ENCODE data around the gene CDYL. TPM values are rescaled to one million over a fixed set of nuclear protein-coding genes. Genes with fewer than 3 reads are reported as not detected.

Gene CDYL
- total RNA-seq, 4 donors from 2014 or later: 24.1 to 24.8 (median 24.5) TPM

GRCh38 chr6:4891141-4891540, 114.9 kb downstream of the CDYL start:
- no peak overlapping the region for H3K4me3 ChIP-seq
- no peaks in the 10 kb centered on the region for H3K9me3 ChIP-seq
- no peak overlapping the region for H3K27ac ChIP-seq
- in situ Hi-C loops (cut with MboI; ENCODE audit: low sequenced_read_pairs in 4 of 4): no loop called here
- peaks cover 0 to 6% of the 10 kb centered on the region in 2 donors for H3K4me1 ChIP-seq
- intact Hi-C loops (cut with DNase I; ENCODE audit: low total_unique reads): no loop called here
- ATAC-seq (no peak), DNase-seq (no peak)
- H3K27me3 ChIP-seq: no peaks in the 10 kb centered on the region
- no peak for TF ChIP-seq CTCF (IDR thresholded peaks at IDR 0.05 in 4 of 5, conservative IDR thresholded peaks at IDR 0.05 in 1 of 5)
- peaks cover 0 to 16% of the 10 kb centered on the region in 2 donors for H3K36me3 ChIP-seq

GRCh38 chr6:4892785-4893485, 116.7 kb downstream of the CDYL start:
- no peak for ATAC-seq
- H3K4me1 ChIP-seq: peaks cover 0 to under 1% of the 10 kb centered on the region in 2 donors
- intact Hi-C loops (cut with DNase I; ENCODE audit: low total_unique reads) (no loop called here), in situ Hi-C loops (cut with MboI; ENCODE audit: low sequenced_read_pairs in 4 of 4) (no loop called here)
- H3K4me3 ChIP-seq: no peak overlapping the region
- TF ChIP-seq CTCF (IDR thresholded peaks at IDR 0.05 in 4 of 5, conservative IDR thresholded peaks at IDR 0.05 in 1 of 5) (no peak), POLR2A (IDR thresholded peaks at IDR 0.05) (no peak)
- H3K27ac ChIP-seq: no peak overlapping the region
- DNase-seq: no peak
- H3K9me3 ChIP-seq: no peaks in the 10 kb centered on the region
- H3K27me3 ChIP-seq: no peaks in the 10 kb centered on the region
- H3K36me3 ChIP-seq: peaks cover 0 to 16% of the 10 kb centered on the region in 2 donors

DNA sequence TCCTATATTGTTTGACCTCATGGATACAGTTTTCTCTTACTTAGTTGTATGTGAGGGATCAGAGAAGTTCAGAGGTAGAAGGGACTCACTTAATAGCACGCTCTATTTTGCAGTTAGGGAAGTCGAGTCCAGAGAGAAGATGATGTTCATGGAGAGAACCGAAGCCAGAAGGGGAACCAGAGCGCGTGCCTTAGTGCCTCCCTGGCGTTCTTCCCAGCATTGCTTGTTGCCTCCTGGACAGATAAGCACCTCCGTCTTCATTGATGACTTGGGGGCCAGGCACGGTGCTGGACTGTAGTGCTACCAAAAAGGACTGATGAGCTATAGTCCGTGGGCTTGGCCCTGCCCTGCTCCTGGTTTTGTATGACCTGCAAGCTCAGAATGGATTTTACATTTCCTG, 117.8 kb downstream of the CDYL start:
- Histone ChIP-seq H3K9me3 (no peaks in the 10 kb centered on the region), H3K4me1 (no peaks in the 10 kb centered on the region), H3K4me3 (no peak overlapping the region), H3K27me3 (no peaks in the 10 kb centered on the region), H3K36me3 (peaks cover 0 to 16% of the 10 kb centered on the region in 2 donors), H3K27ac (no peak overlapping the region)
- intact Hi-C loops (cut with DNase I; ENCODE audit: low total_unique reads) (no loop called here), in situ Hi-C loops (cut with MboI; ENCODE audit: low sequenced_read_pairs in 4 of 4) (no loop called here)
- TF ChIP-seq POLR2A (IDR thresholded peaks at IDR 0.05): no peak
- no peak for TF ChIP-seq CTCF (IDR thresholded peaks at IDR 0.05 in 4 of 5, conservative IDR thresholded peaks at IDR 0.05 in 1 of 5)
- ATAC-seq: no peak
- DNase-seq: no peak

- in situ Hi-C loops (cut with MboI; ENCODE audit: low sequenced_read_pairs in 4 of 4): no loop called here
- Histone ChIP-seq H3K36me3 (peaks cover 0 to 16% of the 10 kb centered on the region in 2 donors), H3K9me3 (no peaks in the 10 kb centered on the region), H3K27ac (no peak overlapping the region), H3K4me3 (no peak overlapping the region), H3K4me1 (no peaks in the 10 kb centered on the region), H3K27me3 (no peaks in the 10 kb centered on the region)
- DNase-seq: no peak
- TF ChIP-seq POLR2A (IDR thresholded peaks at IDR 0.05) (no peak), CTCF (IDR thresholded peaks at IDR 0.05 in 4 of 5, conservative IDR thresholded peaks at IDR 0.05 in 1 of 5) (no peak)
- intact Hi-C loops (cut with DNase I; ENCODE audit: low total_unique reads): no loop called here
- no peak for ATAC-seq
Measured at GRCh38 chr6:4895971-4896370, 119.8 kb downstream of the CDYL start.

DNA sequence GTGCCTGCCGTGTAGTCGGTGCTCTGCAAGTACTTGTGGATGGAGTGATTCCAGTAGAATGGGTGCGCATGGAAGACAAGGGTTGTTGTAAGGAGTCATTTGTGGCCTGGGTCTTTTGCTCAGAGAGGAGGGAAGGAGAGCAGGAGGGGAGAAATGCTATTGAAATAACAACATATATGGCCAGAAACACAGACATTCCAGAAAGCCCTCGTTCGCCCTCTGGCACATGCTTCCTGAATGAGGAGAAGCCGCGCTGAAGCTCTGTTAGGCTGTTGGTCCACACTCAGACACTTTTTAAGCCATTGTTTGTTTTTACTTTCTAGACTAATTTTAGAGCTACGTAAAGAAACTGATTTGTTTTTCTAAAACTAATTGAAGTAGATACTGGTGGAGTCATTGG, 120.2 kb downstream of the CDYL start:
- no peak overlapping the region for H3K27ac ChIP-seq
- no peak for DNase-seq
- no peaks in the 10 kb centered on the region for H3K27me3 ChIP-seq
- no peaks in the 10 kb centered on the region for H3K4me1 ChIP-seq
- intact Hi-C loops (cut with DNase I; ENCODE audit: low total_unique reads): no loop called here
- TF ChIP-seq CTCF (IDR thresholded peaks at IDR 0.05 in 4 of 5, conservative IDR thresholded peaks at IDR 0.05 in 1 of 5) (no peak), POLR2A (IDR thresholded peaks at IDR 0.05) (no peak)
- no peaks in the 10 kb centered on the region for H3K9me3 ChIP-seq
- in situ Hi-C loops (cut with MboI; ENCODE audit: low sequenced_read_pairs in 4 of 4): no loop called here
- H3K36me3 ChIP-seq: peaks cover 0 to 16% of the 10 kb centered on the region in 2 donors
- no peak overlapping the region for H3K4me3 ChIP-seq
- no peak for ATAC-seq

Measured in gastrocnemius medialis (tissue), 4 donors.